Measurements from ENCODE around the gene TBC1D12. TPM values are rescaled to one million over a fixed set of nuclear protein-coding genes. Genes with fewer than 3 reads are reported as not detected.

The TBC1D12 gene
- total RNA-seq, 4 donors from 2014 or later, result 17.5 to 28.2 (median 18.7) TPM

DNA sequence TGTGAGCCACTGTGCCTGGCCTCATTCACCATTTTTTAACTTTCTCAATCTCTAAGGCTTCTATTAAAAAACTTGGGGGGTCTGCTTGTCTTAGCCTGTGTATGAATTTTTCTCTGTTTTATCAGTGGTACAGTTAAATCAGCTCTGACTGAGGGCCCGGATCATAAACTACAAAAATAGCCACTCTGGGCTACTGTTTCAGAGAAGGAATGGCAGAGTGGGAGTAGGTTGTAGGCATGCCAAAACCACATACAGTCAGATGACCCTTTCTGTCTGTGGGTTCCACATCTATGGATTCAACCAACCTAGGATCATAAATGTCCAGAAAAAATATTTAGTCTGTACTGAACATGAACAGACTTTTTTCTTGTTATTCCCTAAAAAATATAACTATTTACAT, 21.3 kb downstream of the TBC1D12 start:
- H3K9me3 ChIP-seq, result no peaks in the 10 kb centered on the region
- no peaks in the 10 kb centered on the region for H3K27me3 ChIP-seq
- TF ChIP-seq, protein P1, sequence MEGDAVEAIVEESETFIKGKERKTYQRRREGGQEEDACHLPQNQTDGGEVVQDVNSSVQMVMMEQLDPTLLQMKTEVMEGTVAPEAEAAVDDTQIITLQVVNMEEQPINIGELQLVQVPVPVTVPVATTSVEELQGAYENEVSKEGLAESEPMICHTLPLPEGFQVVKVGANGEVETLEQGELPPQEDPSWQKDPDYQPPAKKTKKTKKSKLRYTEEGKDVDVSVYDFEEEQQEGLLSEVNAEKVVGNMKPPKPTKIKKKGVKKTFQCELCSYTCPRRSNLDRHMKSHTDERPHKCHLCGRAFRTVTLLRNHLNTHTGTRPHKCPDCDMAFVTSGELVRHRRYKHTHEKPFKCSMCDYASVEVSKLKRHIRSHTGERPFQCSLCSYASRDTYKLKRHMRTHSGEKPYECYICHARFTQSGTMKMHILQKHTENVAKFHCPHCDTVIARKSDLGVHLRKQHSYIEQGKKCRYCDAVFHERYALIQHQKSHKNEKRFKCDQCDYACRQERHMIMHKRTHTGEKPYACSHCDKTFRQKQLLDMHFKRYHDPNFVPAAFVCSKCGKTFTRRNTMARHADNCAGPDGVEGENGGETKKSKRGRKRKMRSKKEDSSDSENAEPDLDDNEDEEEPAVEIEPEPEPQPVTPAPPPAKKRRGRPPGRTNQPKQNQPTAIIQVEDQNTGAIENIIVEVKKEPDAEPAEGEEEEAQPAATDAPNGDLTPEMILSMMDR (IDR thresholded peaks at IDR 0.05), result no peak
- TF ChIP-seq POLR2A (IDR thresholded peaks at IDR 0.05), result no peak
- no peaks in the 10 kb centered on the region for H3K4me1 ChIP-seq
- no peak overlapping the region for H3K27ac ChIP-seq
- H3K4me3 ChIP-seq (replicated peaks in 1 of 3), result no peak overlapping the region
- DNase-seq, result no peak
- H3K36me3 ChIP-seq, result no peaks in the 10 kb centered on the region
- 73 to 76% methylated on average over 1 of the region's 1 CpG for WGBS, 2 donors
- intact Hi-C loops (cut with DNase I), result no loop called here

DNA sequence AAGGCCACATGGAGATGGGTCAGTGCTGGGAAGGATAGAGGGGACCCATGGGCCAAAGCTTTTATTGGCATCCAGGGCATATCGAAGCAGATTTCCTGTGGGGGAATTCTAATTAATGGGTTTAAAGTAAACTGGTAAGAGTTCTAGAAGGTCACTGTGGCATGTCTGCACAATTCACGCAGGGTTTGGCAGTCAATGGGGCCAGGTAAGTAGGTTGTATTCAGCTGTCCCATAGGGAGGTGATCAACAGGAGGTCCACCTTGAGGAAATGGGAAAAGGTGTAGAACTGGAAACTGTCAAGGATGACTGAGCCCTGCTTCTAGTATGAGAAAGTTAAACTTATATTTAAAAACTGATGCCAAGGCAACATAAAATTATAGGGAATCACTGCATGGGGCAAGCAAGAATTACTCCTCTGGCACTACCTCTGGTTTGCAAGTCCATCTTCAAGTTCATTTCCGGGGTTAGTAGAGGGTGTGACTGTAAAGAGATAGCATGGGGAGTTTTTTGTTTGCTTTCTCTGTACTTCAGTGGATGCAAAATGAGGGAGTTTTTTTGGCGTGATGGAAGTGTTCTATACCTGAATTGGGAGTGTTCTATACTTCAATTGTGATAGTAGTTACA, 22.5 kb downstream of the TBC1D12 start:
- Histone ChIP-seq H3K9me3 (no peaks in the 10 kb centered on the region), H3K27ac (no peak overlapping the region), H3K4me1 (peaks cover 0 to 4% of the 10 kb centered on the region in 2 donors), H3K36me3 (no peaks in the 10 kb centered on the region), H3K27me3 (no peaks in the 10 kb centered on the region), H3K4me3 (replicated peaks in 1 of 3) (no peak overlapping the region)
- TF ChIP-seq, protein P1 (IDR thresholded peaks at IDR 0.05), result no peak
- TF ChIP-seq POLR2A (IDR thresholded peaks at IDR 0.05), result no peak
- 92 to 95% methylated on average over 4 of the region's 4 CpGs for WGBS, 2 donors
- DNase-seq, result no peak
- intact Hi-C loops (cut with DNase I), result no loop called here

DNA sequence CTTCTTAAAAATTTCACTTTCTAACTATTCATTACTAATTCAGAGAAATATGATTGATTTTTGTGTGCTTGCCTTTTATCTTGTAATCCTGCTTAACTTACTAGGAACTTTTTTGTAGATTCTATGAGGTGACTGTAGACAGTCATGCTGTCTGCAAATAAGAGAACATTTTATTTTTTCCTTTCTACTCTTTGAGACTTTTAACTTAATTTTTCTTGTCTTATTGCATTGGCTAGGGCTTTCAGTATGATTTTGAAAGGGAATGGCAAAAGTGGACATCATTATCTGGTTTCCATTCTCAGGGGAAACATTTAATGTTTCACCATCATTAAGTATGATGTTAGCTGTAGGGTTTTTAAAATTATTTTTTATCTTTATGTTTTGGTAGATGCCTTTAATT, 23.6 kb downstream of the TBC1D12 start:
- DNase-seq, result no peak
- intact Hi-C loops (cut with DNase I), result no loop called here
- TF ChIP-seq, protein P1 (IDR thresholded peaks at IDR 0.05), result no peak
- no peak for TF ChIP-seq POLR2A (IDR thresholded peaks at IDR 0.05)
- Histone ChIP-seq H3K9me3 (no peaks in the 10 kb centered on the region), H3K4me3 (replicated peaks in 1 of 3) (no peak overlapping the region), H3K27me3 (no peaks in the 10 kb centered on the region), H3K36me3 (no peaks in the 10 kb centered on the region), H3K4me1 (peaks cover 0 to 4% of the 10 kb centered on the region in 2 donors), H3K27ac (no peak overlapping the region)

DNA sequence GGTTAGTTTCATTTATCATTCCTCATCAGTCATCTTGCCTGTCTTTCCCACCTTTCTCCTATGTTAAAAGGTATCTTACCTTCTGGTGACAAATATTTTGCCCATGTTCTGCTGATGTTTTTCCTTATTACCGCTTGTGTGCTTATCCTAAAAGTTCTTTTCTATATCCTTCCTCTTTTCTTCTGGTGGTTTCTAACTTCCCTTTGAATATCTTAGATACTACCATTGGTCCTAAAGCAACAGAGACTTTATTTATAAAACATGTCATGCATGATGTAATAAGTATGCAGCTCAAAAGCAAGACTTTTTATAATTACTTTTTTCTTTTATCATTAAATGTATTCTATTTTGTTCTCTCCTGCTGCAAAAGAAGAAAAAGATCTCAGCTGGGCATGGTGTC, 24.8 kb downstream of the TBC1D12 start:
- 89 to 98% methylated on average over 1 of the region's 1 CpG for WGBS, 2 donors
- H3K9me3 ChIP-seq, result no peaks in the 10 kb centered on the region
- H3K36me3 ChIP-seq, result no peaks in the 10 kb centered on the region
- no peak for DNase-seq
- no peak overlapping the region for H3K4me3 ChIP-seq (replicated peaks in 1 of 3)
- H3K4me1 ChIP-seq, result peaks cover 0 to 4% of the 10 kb centered on the region in 2 donors
- TF ChIP-seq, protein P1 (IDR thresholded peaks at IDR 0.05), result no peak
- no peak for TF ChIP-seq POLR2A (IDR thresholded peaks at IDR 0.05)
- no peak overlapping the region for H3K27ac ChIP-seq
- intact Hi-C loops (cut with DNase I), result no loop called here
- H3K27me3 ChIP-seq, result no peaks in the 10 kb centered on the region

DNA sequence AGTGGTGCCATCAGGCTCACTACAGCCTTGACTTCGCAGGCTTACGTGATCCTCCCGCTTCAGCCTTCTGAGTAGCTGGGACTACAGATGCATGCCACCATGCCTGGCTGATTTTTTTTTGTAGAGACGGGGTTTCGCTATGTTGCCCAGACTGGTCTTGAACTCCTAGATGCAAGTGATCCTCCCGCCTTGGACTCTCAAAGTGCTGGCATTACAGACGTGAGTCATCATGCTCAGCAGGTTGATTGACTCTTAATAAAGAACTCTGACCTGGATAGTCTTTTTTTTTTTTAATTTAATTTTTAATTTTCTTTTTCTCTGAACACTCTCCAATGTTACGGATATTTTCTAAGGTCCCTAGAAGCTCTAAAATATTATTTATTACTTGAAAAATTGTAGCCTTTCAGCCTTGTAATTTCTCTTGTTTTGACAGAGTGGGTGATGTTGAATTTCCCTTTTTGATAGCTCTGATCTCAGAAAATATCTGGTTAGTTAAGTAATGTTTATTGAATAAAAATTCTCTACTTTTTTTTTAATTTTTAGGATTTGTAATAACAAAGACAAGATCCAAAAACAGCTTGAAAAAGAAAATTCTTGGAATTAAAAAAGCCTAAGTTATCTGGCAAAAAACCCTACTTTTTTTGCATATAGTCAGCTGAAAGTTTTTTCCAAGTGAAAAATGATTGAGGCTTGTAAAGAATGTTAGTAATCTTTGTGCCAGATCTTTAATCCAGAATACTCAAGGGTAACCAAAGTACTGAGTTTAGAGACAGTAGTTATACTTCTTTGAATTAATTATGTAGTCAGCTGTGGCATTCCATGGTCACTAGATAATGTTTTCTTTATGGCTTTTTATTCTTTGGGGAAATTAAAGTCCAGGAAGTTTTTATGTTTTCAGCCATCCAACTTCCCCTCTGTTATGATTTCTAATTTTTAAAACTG, 26.7 kb downstream of the TBC1D12 start:
- H3K4me1 ChIP-seq, result peaks cover 0 to 4% of the 10 kb centered on the region in 2 donors
- no peak overlapping the region for H3K4me3 ChIP-seq (replicated peaks in 1 of 3)
- no peak for TF ChIP-seq POLR2A (IDR thresholded peaks at IDR 0.05)
- TF ChIP-seq, protein P1 (IDR thresholded peaks at IDR 0.05), result no peak
- WGBS, 2 donors, result 74 to 87% methylated on average over 8 of the region's 8 CpGs
- DNase-seq, result no peak
- H3K27ac ChIP-seq, result no peak overlapping the region
- H3K9me3 ChIP-seq, result no peaks in the 10 kb centered on the region
- no peaks in the 10 kb centered on the region for H3K36me3 ChIP-seq
- intact Hi-C loops (cut with DNase I), result no loop called here
- no peaks in the 10 kb centered on the region for H3K27me3 ChIP-seq
